HepG2 (cell line): ENCODE results near the gene CHCHD3. TPM values are rescaled to one million over a fixed set of nuclear protein-coding genes. Genes with fewer than 3 reads are reported as not detected.

Source experiments
- ATAC-seq: fragments of 200-7000 bp; cut with Tn5 transposase; 3 replicates; pipeline ENCODE4 v1.9.1; 2020; ENCODE audit warnings: mild to moderate bottlenecking, moderate library complexity
- BruUV-seq: library from RNA; stranded (reverse); fragments of 400-500 nt; replicated peaks from 2 replicates; lab custom pipeline; 2021; lab: Mats Ljungman, UMichigan
- CTCF ChIA-PET: fragments of 300-600 bp; formaldehyde crosslinking; extraction: SDS; loops from one replicate; lab custom pipeline; 2021; ENCODE audit warnings: low total read pairs, inconsistent platforms, low intra/inter-chr PET ratio; lab: Yijun Ruan, JAX
- POLR2A ChIA-PET: fragments of 350-600 bp; sonication (Branson Sonifier 250); formaldehyde crosslinking; loops from one replicate; lab custom pipeline; 2020; ENCODE audit warnings: antibody characterized with exemption, inconsistent platforms; lab: Yijun Ruan, JAX
- DNase-seq: peaks from one replicate; pipeline ENCODE4 v3.0.0-alpha.2; 2015; ENCODE audit warnings: low spot score
- FAIRE-seq: peaks from 3 replicates; lab custom pipeline; 2011; peaks lifted over from hg19 to GRCh38; lab: Jason Lieb, UNC
- H2AFZ ChIP-seq: one replicate; pipeline ENCODE4 v1.6.1; 2011; ENCODE audit warnings: low read length, inconsistent platforms
- H3K27ac ChIP-seq: fragments of 300-600 bp; 3 replicates; pipeline ENCODE4 v1.8.0; 2011; ENCODE audit warnings: mixed run types, mild to moderate bottlenecking, mixed read lengths, low read length, inconsistent platforms; ENCODE audit not compliant: insufficient read depth; ENCODE audit errors: extremely low read length
- H3K27me3 ChIP-seq, 2 experiments: fragments of 200-600 bp in 1 of 2; 2 replicates in 1 of 2; 3 replicates in 1 of 2; pipeline versions ENCODE4 v1.6.0 to v1.8.0; 2011; ENCODE audit warnings: low read length in 2 of 2, mild to moderate bottlenecking in 2 of 2, moderate library complexity in 2 of 2, inconsistent platforms in 1 of 2; ENCODE audit not compliant: insufficient read depth in 2 of 2, control insufficient read depth in 1 of 2
- H3K36me3 ChIP-seq, 2 experiments: fragments of 200-600 bp in 1 of 2; replicated peaks in 1 of 2; 2 replicates in 1 of 2; 3 replicates in 1 of 2; pipeline versions ENCODE4 v1.5.1 to v1.8.0; 2011; ENCODE audit warnings: low read length in 2 of 2, inconsistent platforms in 1 of 2; ENCODE audit not compliant: insufficient read depth in 2 of 2, control insufficient read depth in 1 of 2
- H3K4me1 ChIP-seq: 2 replicates; pipeline ENCODE4 v1.5.1; 2012; ENCODE audit warnings: low read length, inconsistent platforms; ENCODE audit not compliant: insufficient read depth
- H3K4me2 ChIP-seq: 2 replicates; pipeline ENCODE4 v1.6.0; 2011; ENCODE audit warnings: low read depth, low read length, inconsistent platforms
- H3K4me3 ChIP-seq, 3 experiments: fragments of 200-600 bp in 1 of 3; sonication (generic), shearing (Covaris generic) in 1 of 3; replicated peaks in 1 of 3; 2 replicates each; pipeline ENCODE4 v1.5.1; 2011 to 2016; ENCODE audit warnings: low read length in 3 of 3, inconsistent platforms in 2 of 3, low read depth in 2 of 3, mild to moderate bottlenecking in 2 of 3, control low read depth in 1 of 3, mixed read lengths in 1 of 3; ENCODE audit not compliant: insufficient read depth in 1 of 3
- H3K79me2 ChIP-seq: one replicate; pipeline ENCODE4 v1.6.1; 2011; ENCODE audit warnings: low read length, inconsistent platforms; ENCODE audit not compliant: insufficient read depth
- H3K9ac ChIP-seq: 2 replicates; pipeline ENCODE4 v1.6.0; 2011; ENCODE audit warnings: mild to moderate bottlenecking, low read depth, low read length, inconsistent platforms; ENCODE audit not compliant: insufficient read depth
- H3K9me3 ChIP-seq: 2 replicates; pipeline ENCODE4 v1.5.1; 2012; ENCODE audit warnings: mild to moderate bottlenecking, low read length
- H4K20me1 ChIP-seq: 2 replicates; pipeline ENCODE4 v1.6.0; 2011; ENCODE audit warnings: inconsistent platforms, mild to moderate bottlenecking, low read length, moderate library complexity; ENCODE audit not compliant: insufficient read depth
- DR1 ChIP-seq: sonication (generic); formaldehyde crosslinking; IDR thresholded peaks from 2 replicates; pipeline ENCODE4 v1.8.0; 2021; ENCODE audit warnings: mild to moderate bottlenecking, missing genetic modification reagents, inconsistent platforms
- FOXP1 ChIP-seq, 2 experiments: fragments of 450-650 bp in 1 of 2; IDR thresholded peaks; 2 replicates each; pipeline ENCODE4 v1.6.1; 2017 to 2018; ENCODE audit warnings: antibody characterized with exemption in 1 of 2
- GFI1 ChIP-seq: sonication (generic); formaldehyde crosslinking; IDR thresholded peaks from 2 replicates; pipeline ENCODE4 v1.5.0; 2020; ENCODE audit warnings: missing genetic modification reagents, mild to moderate bottlenecking, borderline replicate concordance
- HMG20A ChIP-seq: IDR thresholded peaks from 2 replicates; pipeline ENCODE4 v1.6.1; 2016; ENCODE audit warnings: borderline replicate concordance
- HNRNPL ChIP-seq: fragments of 200-400 bp; formaldehyde crosslinking; IDR thresholded peaks from 2 replicates; pipeline ENCODE4 v1.6.1; 2017; ENCODE audit warnings: mild to moderate bottlenecking, low read depth, low read length
- HOMEZ ChIP-seq: IDR thresholded peaks from 2 replicates; pipeline ENCODE4 v1.6.1; 2016; ENCODE audit warnings: low read depth
- HOXD1 ChIP-seq: sonication (generic); formaldehyde crosslinking; IDR thresholded peaks from 2 replicates; pipeline ENCODE4 v1.5.0; 2020; ENCODE audit warnings: missing genetic modification reagents
- IRF2 ChIP-seq: IDR thresholded peaks from 2 replicates; pipeline ENCODE4 v1.6.1; 2018; ENCODE audit warnings: missing genetic modification reagents, missing compliant biosample characterization
- REPIN1 ChIP-seq: sonication (generic); formaldehyde crosslinking; IDR thresholded peaks from 2 replicates; pipeline ENCODE4 v1.8.0; 2022; ENCODE audit warnings: missing genetic modification reagents, low read depth, mild to moderate bottlenecking, borderline replicate concordance
- RORA ChIP-seq: sonication (generic); formaldehyde crosslinking; IDR thresholded peaks from 2 replicates; pipeline ENCODE4 v1.5.0; 2020; ENCODE audit warnings: mild to moderate bottlenecking, missing genetic modification reagents, moderate library complexity
- TEAD2 ChIP-seq: sonication (generic); formaldehyde crosslinking; IDR thresholded peaks from 2 replicates; pipeline ENCODE4 v1.9.0; 2021; ENCODE audit warnings: missing genetic modification reagents
- ZHX1 ChIP-seq: sonication (generic); formaldehyde crosslinking; IDR thresholded peaks from 2 replicates; pipeline ENCODE4 v1.8.1; 2022; ENCODE audit warnings: low read depth, mild to moderate bottlenecking, missing genetic modification reagents
- ZNF136 ChIP-seq: sonication (generic); formaldehyde crosslinking; IDR thresholded peaks from 2 replicates; pipeline ENCODE4 v1.8.1; 2022; ENCODE audit warnings: low read depth, mild to moderate bottlenecking, moderate library complexity, missing genetic modification reagents
- ZNF143 ChIP-seq: sonication (generic); formaldehyde crosslinking; IDR thresholded peaks from 2 replicates; pipeline ENCODE4 v1.4.0; 2020; ENCODE audit warnings: missing genetic modification reagents
- ZNF296 ChIP-seq: sonication (generic); formaldehyde crosslinking; conservative IDR thresholded peaks from 2 replicates; pipeline ENCODE4 v1.5.0; 2020; ENCODE audit warnings: mild to moderate bottlenecking, missing genetic modification reagents
- ZNF382 ChIP-seq: sonication (generic); formaldehyde crosslinking; IDR thresholded peaks from 2 replicates; pipeline ENCODE4 v1.5.0; 2020; ENCODE audit warnings: missing genetic modification reagents, mild to moderate bottlenecking, borderline replicate concordance
- ZNF414 ChIP-seq: sonication (generic); formaldehyde crosslinking; IDR thresholded peaks from 2 replicates; pipeline ENCODE4 v1.5.0; 2020; ENCODE audit warnings: missing genetic modification reagents
- ZNF430 ChIP-seq: sonication (generic); formaldehyde crosslinking; IDR thresholded peaks from 2 replicates; pipeline ENCODE4 v1.9.0; 2021; ENCODE audit warnings: mild to moderate bottlenecking, missing genetic modification reagents
- ZNF788 ChIP-seq: sonication (generic); formaldehyde crosslinking; IDR thresholded peaks from 2 replicates; pipeline ENCODE4 v1.5.0; 2020; ENCODE audit warnings: mild to moderate bottlenecking, missing genetic modification reagents, borderline replicate concordance
- WGBS: methylation state at CpG from one replicate; pipeline ENCODE4 v1.1.6; 2017; ENCODE audit warnings: low lambda C conversion rate; 5-methylcytosine and 5-hydroxymethylcytosine counted together
- in situ Hi-C: cut with HindIII; loops from 2 replicates; pipeline ENCODE4 v1.10.0; 2017; ENCODE audit warnings: low pct_unique_long_range_greater_than_20kb; ENCODE audit not compliant: extremely low pct_ligation_motif_present
- intact Hi-C: fragments of 100-400 bp; cut with micrococcal nuclease; formaldehyde crosslinking; loops from one replicate; pipeline ENCODE4 v1.10.0; 2022; ENCODE audit not compliant: unreplicated experiment
- polyA plus RNA-seq, 8 experiments: library from polyadenylated mRNA; depleted of rRNA in 3 of 8; stranded (reverse) in 7 of 8; unstranded in 1 of 8; fragments of >200 nt; fragmentation: Illumina TruSeq in 4 of 8; extraction: Trizol in 4 of 8; gene quantifications; 2 replicates each; pipeline versions ENCODE4 v1.2.1 to v1.2.3, GENCODE V29; 2011 to 2016; ENCODE audit warnings: low read depth in 4 of 8, missing spikeins in 1 of 8, mixed read lengths in 1 of 8; ENCODE audit not compliant: insufficient read depth in 1 of 8
- total RNA-seq, 5 experiments: library from RNA; depleted of rRNA; stranded (reverse); fragments of >200 nt; fragmentation: Illumina TruSeq; extraction: Trizol; gene quantifications; 2 replicates each; pipeline ENCODE4 v1.2.3, GENCODE V29; 2016; ENCODE audit warnings: low read depth in 1 of 5

The CHCHD3 gene
- total and polyA plus RNA-seq, 2 of the 13 experiments (the other 11 are each of a cell fraction or from before 2014, with no cell fraction given): 32.7 to 86.8 TPM

GRCh38 chr7:132906193-132906835 is 175.6 kb downstream of the CHCHD3 start:
- Histone ChIP-seq H2AFZ (no peak overlapping the region), H3K4me1 (no peaks in the 10 kb centered on the region), H4K20me1 (no peaks in the 10 kb centered on the region), H3K79me2 (no peaks in the 10 kb centered on the region), H3K27ac (no peak overlapping the region), H3K36me3 (peaks cover 0 to under 1% of the 10 kb centered on the region in 2 experiments; a peak in 1 of 5 replicates), H3K9ac (no peak overlapping the region), H3K9me3 (no peaks in the 10 kb centered on the region), H3K4me2 (no peak overlapping the region), H3K27me3 (no peaks in the 10 kb centered on the region), H3K4me3 (no peak overlapping the region)
- intact Hi-C loops: no loop called here
- 95% methylated on average over 7 of the region's 7 CpGs for WGBS
- in situ Hi-C loops: no loop called here
- CTCF ChIA-PET: no interaction called here
- no peak for FAIRE-seq
- BruUV-seq: no TSS peak
- POLR2A ChIA-PET: no interaction called here
- TF ChIP-seq ZNF382 (CRISPR knock-in tag) (no peak), REPIN1 (CRISPR knock-in tag) (no peak), HMG20A (CRISPR knock-in tag) (no peak), TEAD2 (CRISPR knock-in tag) (no peak), ZNF414 (no peak), ZNF430 (no peak), GFI1 (CRISPR knock-in tag) (no peak), IRF2 (CRISPR knock-in tag) (no peak), ZNF136 (no peak), HOXD1 (CRISPR knock-in tag) (no peak), ZNF143 (CRISPR knock-in tag) (no peak), ZHX1 (no peak), RORA (CRISPR knock-in tag) (no peak), DR1 (CRISPR knock-in tag) (no peak), FOXP1 (IDR thresholded peaks at IDR 0.05) (no peak), FOXP1 (CRISPR knock-in tag; IDR thresholded peaks at IDR 0.05) (no peak), ZNF296 (CRISPR knock-in tag) (no peak), HOMEZ (CRISPR knock-in tag) (no peak), ZNF788 (CRISPR knock-in tag) (no peak), HNRNPL (no peak)
- no peak for ATAC-seq
- no peak for DNase-seq
